ENCODE measurements around the gene TWIST2. TPM values are rescaled to one million over a fixed set of nuclear protein-coding genes. Genes with fewer than 3 reads are reported as not detected.

The TWIST2 gene
- total and polyA plus RNA-seq, 9 of the 15 experiments (the other 6 are each of a cell fraction or from before 2014, with no cell fraction given): not detected

DNA sequence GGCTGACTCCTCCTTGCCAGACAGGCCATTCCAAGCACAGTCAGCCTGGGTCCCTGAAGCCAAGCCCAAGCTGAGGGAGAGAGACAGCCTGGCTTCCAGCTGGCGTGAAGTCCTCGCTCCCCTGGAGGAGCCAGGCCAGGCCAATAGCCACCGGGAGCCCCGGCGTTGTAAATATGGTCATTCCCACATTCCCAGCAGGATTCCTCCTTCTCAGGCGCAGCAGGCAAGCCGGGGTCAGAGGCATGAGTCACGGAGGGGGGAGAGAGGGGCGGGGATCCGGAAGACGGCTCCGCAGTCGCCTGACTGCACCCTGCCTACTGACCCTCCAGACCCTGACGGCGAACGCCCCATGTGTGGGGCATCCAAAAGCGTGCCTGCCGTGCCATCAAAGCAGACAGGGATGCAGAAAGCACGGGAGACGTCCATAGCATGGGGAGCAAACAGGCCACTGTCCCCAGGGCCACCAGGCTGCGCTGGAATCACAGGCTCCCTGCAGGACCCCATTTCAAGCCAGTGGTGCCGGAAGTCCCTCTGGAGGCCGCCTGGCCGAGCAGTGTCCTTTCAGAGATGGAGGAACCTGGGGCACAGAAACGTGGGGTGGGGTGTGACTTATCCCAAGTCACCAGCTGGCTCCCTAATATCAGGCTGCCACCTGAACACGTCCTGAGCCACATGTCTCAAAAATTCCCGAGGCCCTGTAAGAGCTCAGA lies 48.2 kb downstream of the TWIST2 start:
- Histone ChIP-seq H3K4me2 (ENCODE audit: insufficient read depth, low read length) (no peak overlapping the region), H3K9me3 (replicated peaks; ENCODE audit: control insufficient read depth, insufficient read depth, low read depth, low read length) (no peaks in the 10 kb centered on the region), H3K27ac (ENCODE audit: extremely low read depth, low read depth, low read length) (no peak overlapping the region), H3K4me3 (no peak overlapping the region), H3K9me1 (ENCODE audit: control insufficient read depth, insufficient read depth, low read length) (no peaks in the 10 kb centered on the region), H3K9ac (ENCODE audit: insufficient read depth in 1 of 2, low read depth in 2 of 2, low read length in 2 of 2) (no peak overlapping the region), H2AFZ (ENCODE audit: low read depth, low read length) (no peak overlapping the region), H4K20me1 (replicated peaks; ENCODE audit: control insufficient read depth, insufficient read depth, low read length) (no peaks in the 10 kb centered on the region), H3K79me2 (ENCODE audit: control insufficient read depth, insufficient read depth, low read length) (no peaks in the 10 kb centered on the region), H3K36me3 (ENCODE audit: control insufficient read depth, insufficient read depth, low read length) (no peaks in the 10 kb centered on the region), H3K4me1 (replicated peaks in 1 of 2; ENCODE audit: control insufficient read depth in 2 of 2, insufficient read depth in 2 of 2, low read length in 2 of 2) (no peaks in the 10 kb centered on the region), H3K27me3 (ENCODE audit: control insufficient read depth in 2 of 2, insufficient read depth in 2 of 2, low read length in 2 of 2) (peaks cover 2 to 54% of the 10 kb centered on the region in 2 experiments; a peak in 4 of 5 replicates)
- WGBS (ENCODE audit: insufficient coverage, low coverage, missing lambda C conversion rate): 0% methylated on average over 14 of the region's 27 CpGs
- in situ Hi-C loops (cut with MboI): no loop called here
- BruUV-seq (replicated peaks): no TSS peak
- ATAC-seq: no peak
- no peak for DNase-seq (ENCODE audit: extremely low read depth in 1 of 4, low spot score in 3 of 4)
- no peak for FAIRE-seq
- intact Hi-C loops (cut with micrococcal nuclease): no loop called here
- ChIA-PET CTCF (ENCODE audit: low intra/inter-chr PET ratio) (no interaction called here), POLR2A (no interaction called here)
- TF ChIP-seq CXXC5 (CRISPR knock-in tag; IDR thresholded peaks at IDR 0.05) (no peak), NFE2 (IDR thresholded peaks at IDR 0.05; ENCODE audit: low read depth) (no peak), KAT7 (CRISPR knock-in tag; IDR thresholded peaks at IDR 0.05; ENCODE audit: borderline replicate concordance) (no peak), ZBTB1 (CRISPR knock-in tag; IDR thresholded peaks at IDR 0.05; ENCODE audit: borderline replicate concordance, low read depth) (no peak), ZNF23 (CRISPR knock-in tag; IDR thresholded peaks at IDR 0.05) (no peak), ARNT (IDR thresholded peaks at IDR 0.05) (no peak), GABPB2 (CRISPR knock-in tag; conservative IDR thresholded peaks at IDR 0.05) (no peak), ZNF384 (IDR thresholded peaks at IDR 0.05; ENCODE audit: low read depth, low read length) (no peak), DDX20 (tag; IDR thresholded peaks at IDR 0.05; ENCODE audit: low read depth) (no peak), SRSF7 (optimal IDR thresholded peaks at IDR 0.05; ENCODE audit: low read depth, low read length) (no peak), ZNF644 (tag; IDR thresholded peaks at IDR 0.05; ENCODE audit: low read depth) (no peak), PTBP1 (IDR thresholded peaks at IDR 0.05; ENCODE audit: low read depth, low read length) (no peak)
- TF ChIP-seq, protein P1, sequence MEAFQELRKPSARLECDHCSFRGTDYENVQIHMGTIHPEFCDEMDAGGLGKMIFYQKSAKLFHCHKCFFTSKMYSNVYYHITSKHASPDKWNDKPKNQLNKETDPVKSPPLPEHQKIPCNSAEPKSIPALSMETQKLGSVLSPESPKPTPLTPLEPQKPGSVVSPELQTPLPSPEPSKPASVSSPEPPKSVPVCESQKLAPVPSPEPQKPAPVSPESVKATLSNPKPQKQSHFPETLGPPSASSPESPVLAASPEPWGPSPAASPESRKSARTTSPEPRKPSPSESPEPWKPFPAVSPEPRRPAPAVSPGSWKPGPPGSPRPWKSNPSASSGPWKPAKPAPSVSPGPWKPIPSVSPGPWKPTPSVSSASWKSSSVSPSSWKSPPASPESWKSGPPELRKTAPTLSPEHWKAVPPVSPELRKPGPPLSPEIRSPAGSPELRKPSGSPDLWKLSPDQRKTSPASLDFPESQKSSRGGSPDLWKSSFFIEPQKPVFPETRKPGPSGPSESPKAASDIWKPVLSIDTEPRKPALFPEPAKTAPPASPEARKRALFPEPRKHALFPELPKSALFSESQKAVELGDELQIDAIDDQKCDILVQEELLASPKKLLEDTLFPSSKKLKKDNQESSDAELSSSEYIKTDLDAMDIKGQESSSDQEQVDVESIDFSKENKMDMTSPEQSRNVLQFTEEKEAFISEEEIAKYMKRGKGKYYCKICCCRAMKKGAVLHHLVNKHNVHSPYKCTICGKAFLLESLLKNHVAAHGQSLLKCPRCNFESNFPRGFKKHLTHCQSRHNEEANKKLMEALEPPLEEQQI (IDR thresholded peaks at IDR 0.05): no peak

Data from K562 (cell line).